HCT116 (cell line): ENCODE results near the gene BCKDHB. TPM values are rescaled to one million over a fixed set of nuclear protein-coding genes. Genes with fewer than 3 reads are reported as not detected.

Source experiments
- ATAC-seq: fragments of 200-7000 bp; cut with Tn5 transposase; 2 replicates; pipeline ENCODE4 v1.9.1; 2020; ENCODE audit warnings: mild to moderate bottlenecking, moderate library complexity
- BruUV-seq: library from RNA; stranded (reverse); fragments of 400-500 nt; replicated peaks from 2 replicates; lab custom pipeline; 2021; lab: Mats Ljungman, UMichigan
- CTCF ChIA-PET: fragments of 300-600 bp; sonication (Branson Sonifier 250); formaldehyde crosslinking; loops from one replicate; lab custom pipeline; 2021; ENCODE audit warnings: antibody characterized with exemption; lab: Charles Lee
- POLR2A ChIA-PET: fragments of 300-600, 350-600 bp; sonication (Branson Sonifier 250); formaldehyde crosslinking; loops from one replicate; lab custom pipeline; 2021; ENCODE audit warnings: antibody characterized with exemption; lab: Charles Lee
- RAD21 ChIA-PET, 2 experiments: fragments of 300-600 bp; sonication (Branson Sonifier 250); formaldehyde crosslinking; loops; one replicate each; lab custom pipeline; 2023; ENCODE audit warnings: low total read pairs in 2 of 2; ENCODE audit not compliant: uncharacterized antibody in 2 of 2, unreplicated experiment in 2 of 2, low non-redundant PET in 1 of 2; lab: Charles Lee
- DNase-seq: peaks from one replicate; pipeline ENCODE4 v3.0.0-alpha.2; 2010; ENCODE audit warnings: low read depth, low spot score
- H2AFZ ChIP-seq: fragments of 200-600 bp; shearing (Covaris generic), sonication (generic); 2 replicates; pipeline ENCODE4 v1.6.1; 2017; ENCODE audit warnings: low read depth, mixed run types, mixed read lengths, antibody characterized with exemption, low read length; ENCODE audit not compliant: poor library complexity, severe bottlenecking
- H3K27ac ChIP-seq: 2 replicates; pipeline ENCODE4 v1.5.1; 2012; ENCODE audit warnings: low read depth, low read length
- H3K27me3 ChIP-seq: fragments of 200-600 bp; sonication (generic); 2 replicates; pipeline ENCODE4 v1.6.1; 2016; ENCODE audit warnings: mixed run types, low read length, mixed read lengths; ENCODE audit not compliant: insufficient read depth
- H3K36me3 ChIP-seq, 2 experiments: fragments of 200-500 bp in 1 of 2; fragments of 200-600 bp in 1 of 2; sonication (Bioruptor generic) in 1 of 2; sonication (generic) in 1 of 2; 2 replicates each; pipeline versions ENCODE4 v1.5.1 to v1.6.1; 2014 to 2016; ENCODE audit warnings: low read length in 2 of 2, inconsistent platforms in 1 of 2, mixed read lengths in 1 of 2, mixed run types in 1 of 2; ENCODE audit not compliant: insufficient read depth in 2 of 2, control insufficient read depth in 1 of 2
- H3K4me1 ChIP-seq, 2 experiments: fragments of 200-600 bp in 1 of 2; sonication (generic) in 1 of 2; 2 replicates each; pipeline versions ENCODE4 v1.5.1 to v1.6.1; 2012 to 2017; ENCODE audit warnings: low read length in 2 of 2, inconsistent platforms in 1 of 2, mild to moderate bottlenecking in 1 of 2, mixed read lengths in 1 of 2, mixed run types in 1 of 2, moderate library complexity in 1 of 2; ENCODE audit not compliant: insufficient read depth in 2 of 2, control insufficient read depth in 1 of 2
- H3K4me2 ChIP-seq: fragments of 200-600 bp; sonication (generic); 2 replicates; pipeline ENCODE4 v1.6.1; 2017; ENCODE audit warnings: mixed run types, low read length, mixed read lengths
- H3K4me3 ChIP-seq, 2 experiments: fragments of 200-600 bp in 1 of 2; sonication (generic) in 1 of 2; replicated peaks in 1 of 2; 2 replicates each; pipeline ENCODE4 v1.5.1; 2011 to 2016; ENCODE audit warnings: low read length in 2 of 2, control low read depth in 1 of 2, low read depth in 1 of 2, mild to moderate bottlenecking in 1 of 2, mixed read lengths in 1 of 2, mixed run types in 1 of 2
- H3K79me2 ChIP-seq: fragments of 200-600 bp; sonication (generic); 2 replicates; pipeline ENCODE4 v1.6.1; 2017; ENCODE audit warnings: mild to moderate bottlenecking, mixed run types, low read length, moderate library complexity, mixed read lengths; ENCODE audit not compliant: insufficient read depth
- H3K9ac ChIP-seq: fragments of 200-600 bp; sonication (generic); 2 replicates; pipeline ENCODE4 v1.6.1; 2016; ENCODE audit warnings: low read length, mixed read lengths
- H3K9me2 ChIP-seq: fragments of 200-600 bp; sonication (generic), shearing (Covaris generic); 2 replicates; pipeline ENCODE4 v1.6.1; 2017; ENCODE audit warnings: mixed run types, mild to moderate bottlenecking, moderate library complexity; ENCODE audit not compliant: insufficient read depth
- H3K9me3 ChIP-seq, 2 experiments: fragments of 200-500 bp in 1 of 2; fragments of 200-600 bp in 1 of 2; sonication (Bioruptor generic) in 1 of 2; sonication (generic) in 1 of 2; 2 replicates each; pipeline ENCODE4 v1.6.1; 2014 to 2017; ENCODE audit warnings: low read length in 2 of 2, mixed read lengths in 2 of 2, inconsistent platforms in 1 of 2, low read depth in 1 of 2, mild to moderate bottlenecking in 1 of 2, mixed run types in 1 of 2, moderate library complexity in 1 of 2; ENCODE audit not compliant: control insufficient read depth in 1 of 2, insufficient read depth in 1 of 2
- H4K20me1 ChIP-seq: fragments of 200-600 bp; sonication (generic), shearing (Covaris generic); 2 replicates; pipeline ENCODE4 v1.6.1; 2017; ENCODE audit warnings: mixed run types, mild to moderate bottlenecking, moderate library complexity; ENCODE audit not compliant: insufficient read depth
- CEBPB ChIP-seq: IDR thresholded peaks from 2 replicates; pipeline ENCODE4 v1.6.1; 2012; ENCODE audit warnings: low read depth
- EGR1 ChIP-seq: IDR thresholded peaks from 2 replicates; pipeline ENCODE4 v1.6.1; 2012; ENCODE audit warnings: low read depth
- ELF1 ChIP-seq: IDR thresholded peaks from 2 replicates; pipeline ENCODE4 v1.6.1; 2012; ENCODE audit warnings: low read depth, borderline replicate concordance
- EZH2phosphoT487 ChIP-seq: fragments of 200-600 bp; IDR thresholded peaks from 2 replicates; pipeline ENCODE4 v1.6.1; 2018; ENCODE audit warnings: antibody characterized with exemption, borderline replicate concordance
- FOSL1 ChIP-seq: IDR thresholded peaks from 2 replicates; pipeline ENCODE4 v1.6.1; 2012; ENCODE audit warnings: low read depth
- RAD21 ChIP-seq: IDR thresholded peaks from 2 replicates; pipeline ENCODE4 v1.6.1; 2012; ENCODE audit warnings: low read depth, mild to moderate bottlenecking
- SRF ChIP-seq: IDR thresholded peaks from 2 replicates; pipeline ENCODE4 v1.6.1; 2012; ENCODE audit warnings: low read depth
- TCF7L2 ChIP-seq: IDR thresholded peaks from 2 replicates; pipeline ENCODE4 v1.7.0; 2011; ENCODE audit warnings: borderline replicate concordance, inconsistent platforms; ENCODE audit not compliant: insufficient read depth, insufficient read length; ENCODE audit errors: extremely low read depth
- YY1 ChIP-seq: IDR thresholded peaks from 2 replicates; pipeline ENCODE4 v1.6.1; 2011; ENCODE audit warnings: low read length, low read depth, moderate library complexity, mild to moderate bottlenecking; ENCODE audit not compliant: insufficient replicate concordance; ENCODE audit errors: extremely low read depth
- intact Hi-C: fragments of 100-400 bp; cut with micrococcal nuclease; formaldehyde crosslinking; loops from 2 replicates; pipeline ENCODE4 v1.10.0; 2022
- total RNA-seq: library from RNA; stranded (reverse); gene quantifications from one replicate; pipeline ENCODE4 v1.2.1, GENCODE V29; 2021; ENCODE audit not compliant: unreplicated experiment
- TF ChIP-seq, protein P1 (sequence below): IDR thresholded peaks from 2 replicates; pipeline ENCODE4 v1.6.1; 2012
- TF ChIP-seq, protein P2 (sequence below): IDR thresholded peaks from 2 replicates; pipeline ENCODE4 v1.6.1; 2012

Gene BCKDHB
- total RNA-seq, 1 experiment from 2014 or later: 11.2 TPM

DNA sequence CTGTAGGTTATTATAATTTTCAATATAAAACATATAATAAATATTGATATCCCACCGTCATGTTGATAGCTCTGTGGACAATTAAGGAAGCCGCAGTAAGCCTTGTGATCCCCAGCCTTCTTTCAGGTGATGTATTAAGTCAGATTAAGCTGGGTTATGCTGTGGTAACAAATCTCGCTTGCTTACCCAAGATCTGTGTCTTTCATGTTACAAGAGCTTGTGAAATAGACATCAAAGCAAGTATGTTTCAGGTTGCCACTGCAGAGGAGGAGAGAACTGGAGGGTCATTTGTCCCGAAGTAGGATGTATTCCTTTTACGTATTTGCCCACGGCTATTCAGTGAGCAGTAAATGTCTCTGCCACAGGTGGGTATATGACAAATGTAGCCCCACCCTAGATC lies 17.8 kb upstream of the BCKDHB start (continued):
- no peak for TF ChIP-seq EZH2phosphoT487
- TF ChIP-seq YY1: no peak
- no peak for TF ChIP-seq TCF7L2
- TF ChIP-seq, protein P1, sequence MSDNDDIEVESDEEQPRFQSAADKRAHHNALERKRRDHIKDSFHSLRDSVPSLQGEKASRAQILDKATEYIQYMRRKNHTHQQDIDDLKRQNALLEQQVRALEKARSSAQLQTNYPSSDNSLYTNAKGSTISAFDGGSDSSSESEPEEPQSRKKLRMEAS: no peak
- TF ChIP-seq CEBPB: no peak

DNA sequence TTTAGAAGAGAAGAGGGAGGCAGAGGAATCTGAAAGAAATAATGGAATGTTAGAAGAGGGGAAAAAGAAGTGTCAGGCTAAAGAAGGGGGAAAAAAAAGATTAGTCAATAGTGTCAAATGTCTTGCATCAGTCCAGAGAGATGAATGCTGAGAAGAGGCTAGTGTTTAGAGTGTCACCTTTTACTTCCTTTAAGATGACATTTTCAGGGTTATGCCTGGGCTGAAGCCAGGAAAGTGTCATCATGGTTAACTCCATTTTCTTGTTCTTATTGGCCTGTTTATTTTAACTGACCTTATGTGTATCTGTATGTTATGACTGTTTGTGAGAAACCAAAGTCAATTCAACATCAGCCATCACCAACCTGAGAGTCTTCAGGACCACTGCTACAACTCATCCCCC lies 15.0 kb upstream of the BCKDHB start:
- intact Hi-C loops: loop anchor here (5.0 kb wide), 1 partner anchor 314 kb away; no protein-coding TSS in a partner anchor
- no peaks in the 10 kb centered on the region for H3K9me2 ChIP-seq
- POLR2A ChIA-PET: no interaction called here
- H3K27ac ChIP-seq: no peak overlapping the region
- no peaks in the 10 kb centered on the region for H3K4me1 ChIP-seq
- BruUV-seq: no TSS peak
- H3K27me3 ChIP-seq: no peaks in the 10 kb centered on the region
- TF ChIP-seq ELF1: no peak
- no peak for TF ChIP-seq SRF
- TF ChIP-seq TCF7L2: no peak
- TF ChIP-seq FOSL1: no peak
- TF ChIP-seq, protein P2, sequence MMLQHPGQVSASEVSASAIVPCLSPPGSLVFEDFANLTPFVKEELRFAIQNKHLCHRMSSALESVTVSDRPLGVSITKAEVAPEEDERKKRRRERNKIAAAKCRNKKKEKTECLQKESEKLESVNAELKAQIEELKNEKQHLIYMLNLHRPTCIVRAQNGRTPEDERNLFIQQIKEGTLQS: no peak
- no peak for TF ChIP-seq RAD21
- TF ChIP-seq EGR1: no peak
- TF ChIP-seq, all 23 proteins: peak for 0
- no peaks in the 10 kb centered on the region for H3K79me2 ChIP-seq
- ATAC-seq: no peak
- no peak overlapping the region for H3K4me3 ChIP-seq
- no peaks in the 10 kb centered on the region for H3K9me3 ChIP-seq
- no peak overlapping the region for H3K4me2 ChIP-seq
- no peaks in the 10 kb centered on the region for H3K36me3 ChIP-seq
- no peaks in the 10 kb centered on the region for H4K20me1 ChIP-seq
- DNase-seq: no peak
- ChIA-PET RAD21 (no interaction called here), CTCF (interaction anchor here (2.7 kb wide), 1 partner anchor 143 kb away, joined by 10 read pairs; no protein-coding TSS in a partner anchor)
- no peak overlapping the region for H3K9ac ChIP-seq
- no peak overlapping the region for H2AFZ ChIP-seq
